GM18907 (cell line): ENCODE measurements around the gene SPTLC2.
"Not testable (repeated sequence)": the region's sequence is repeated elsewhere in the genome, so short reads cannot be mapped to it uniquely, and the experiment has no call there.

Experiments
- ATAC-seq: cut with Tn5 transposase; IDR thresholded peaks from one replicate; pipeline ENCODE4 v1.9.1; 2021; ENCODE audit warnings: mild to moderate bottlenecking, moderate library complexity; ENCODE audit not compliant: unreplicated experiment

SPTLC2 gene

GRCh38 chr14:77554816-77555599 is 61.4 kb downstream of the SPTLC2 start:
- ATAC-seq, result peak; percentile 31

- ATAC-seq, result peak; percentile 41
These were observed 62.2 kb downstream of the SPTLC2 start for GRCh38 chr14:77554207-77554606.

GRCh38 chr14:77549451-77549850 is 67.0 kb downstream of the SPTLC2 start:
- ATAC-seq, result no peak

DNA sequence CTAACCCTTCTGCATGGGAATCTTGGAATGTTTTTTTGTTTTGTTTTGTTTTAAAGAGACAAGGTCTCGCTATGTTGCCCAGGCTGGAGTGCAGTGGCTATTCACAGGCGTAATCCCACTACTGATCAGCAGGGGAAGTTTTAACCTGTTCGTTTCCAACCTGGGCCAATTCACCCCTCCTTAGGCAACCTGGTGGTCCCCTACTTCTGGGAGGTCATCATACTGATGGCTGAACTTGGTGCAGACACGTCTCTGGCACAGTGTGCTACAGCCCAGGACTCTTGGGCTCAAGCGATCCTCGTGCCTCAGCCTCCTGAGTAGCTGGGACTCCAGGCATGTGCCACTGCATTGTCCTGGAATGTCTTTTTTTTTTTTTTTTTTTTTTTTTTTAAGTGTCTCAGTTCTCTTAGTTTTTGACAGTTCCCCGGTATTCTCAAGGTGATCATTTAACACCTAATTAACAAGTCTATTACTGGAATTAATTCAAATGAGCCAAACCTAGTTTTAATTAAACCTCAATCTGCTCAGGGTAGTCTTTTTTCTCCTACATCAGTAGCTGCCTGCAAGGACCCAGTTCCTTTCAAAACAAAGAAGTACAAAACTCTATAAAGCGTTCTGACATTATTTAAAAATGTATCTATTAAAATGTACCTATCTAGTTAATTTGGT is 68.8 kb downstream of the SPTLC2 start:
- ATAC-seq, result no peak

GRCh38 chr14:77545171-77545570 is 71.3 kb downstream of the SPTLC2 start:
- ATAC-seq, result not testable (repeated sequence)

- no peak for ATAC-seq
These were observed 71.9 kb downstream of the SPTLC2 start for GRCh38 chr14:77544571-77544970.

- no peak for ATAC-seq
These were observed 72.7 kb downstream of the SPTLC2 start for GRCh38 chr14:77543637-77544334.

GRCh38 chr14:77543240-77543551 is 73.2 kb downstream of the SPTLC2 start:
- ATAC-seq, result no peak

DNA sequence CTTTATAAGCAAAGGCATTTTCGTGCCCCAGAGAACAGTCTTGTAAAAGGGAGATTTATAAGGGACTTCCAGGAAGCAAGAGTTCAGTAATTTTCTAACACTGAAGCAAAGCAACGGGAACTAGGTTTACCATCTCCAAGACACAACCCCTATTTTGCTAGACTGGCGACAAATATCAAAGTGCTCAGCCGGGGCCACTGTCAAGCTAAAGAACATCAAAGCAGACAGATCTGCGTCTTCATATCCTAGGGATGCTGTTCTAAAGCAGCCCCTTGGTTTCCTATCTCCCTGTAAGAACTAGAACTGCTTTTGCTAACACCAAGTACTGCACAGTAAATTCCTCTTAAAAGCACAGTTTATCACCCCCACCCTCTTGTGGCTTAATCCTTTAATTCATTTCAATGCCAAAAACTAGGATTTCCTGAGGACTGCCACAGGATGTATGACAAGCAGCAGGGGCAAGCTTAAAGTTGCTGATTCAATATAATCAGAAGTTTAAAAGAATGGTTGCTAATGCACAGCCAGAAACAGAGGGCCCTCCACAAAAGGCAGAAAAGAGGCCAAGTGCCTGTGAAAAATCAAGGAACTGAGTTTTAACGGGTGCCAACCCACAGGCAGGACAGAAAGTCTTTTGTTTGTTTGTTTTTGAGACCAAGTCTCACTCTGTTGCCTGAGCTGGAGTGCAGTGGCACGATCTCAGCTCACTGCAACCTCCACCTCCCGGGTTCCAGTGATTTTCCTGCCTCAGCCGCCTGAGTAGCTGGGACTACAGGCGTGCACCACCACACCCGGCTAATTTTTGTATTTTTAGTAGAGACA is 73.8 kb downstream of the SPTLC2 start:
- ATAC-seq, result no peak

GRCh38 chr14:77541905-77542304 is 74.5 kb downstream of the SPTLC2 start:
- ATAC-seq, result peak; percentile 75

- ATAC-seq, result not testable (repeated sequence)
These were observed 79.5 kb downstream of the SPTLC2 start for GRCh38 chr14:77536951-77537350.

DNA sequence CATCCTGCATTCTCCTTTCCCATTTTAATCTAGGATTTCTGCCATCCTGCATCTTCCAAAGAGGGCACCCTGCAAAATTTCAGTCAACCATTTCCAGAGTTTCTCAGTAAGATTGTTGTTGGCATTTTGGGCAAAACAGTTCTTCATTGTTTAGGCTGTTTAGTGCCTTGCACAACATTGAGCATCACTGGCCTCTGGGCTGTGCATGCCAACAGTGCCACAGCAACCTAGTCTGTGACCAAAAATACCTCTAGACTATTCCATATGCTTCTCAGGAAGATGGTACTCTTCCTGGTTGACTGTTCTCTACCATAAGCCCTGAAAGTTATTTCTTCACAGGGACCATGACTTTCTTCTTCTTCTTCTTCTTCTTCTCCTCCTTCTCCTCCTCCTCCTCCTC is 85.4 kb downstream of the SPTLC2 start:
- no peak for ATAC-seq

- no peak for ATAC-seq
These were observed 86.5 kb downstream of the SPTLC2 start for GRCh38 chr14:77529963-77530362.

- ATAC-seq, result no peak
These were observed 87.2 kb downstream of the SPTLC2 start for GRCh38 chr14:77529213-77529612.

GRCh38 chr14:77528701-77529100 is 87.7 kb downstream of the SPTLC2 start:
- ATAC-seq, result not testable (repeated sequence)

DNA sequence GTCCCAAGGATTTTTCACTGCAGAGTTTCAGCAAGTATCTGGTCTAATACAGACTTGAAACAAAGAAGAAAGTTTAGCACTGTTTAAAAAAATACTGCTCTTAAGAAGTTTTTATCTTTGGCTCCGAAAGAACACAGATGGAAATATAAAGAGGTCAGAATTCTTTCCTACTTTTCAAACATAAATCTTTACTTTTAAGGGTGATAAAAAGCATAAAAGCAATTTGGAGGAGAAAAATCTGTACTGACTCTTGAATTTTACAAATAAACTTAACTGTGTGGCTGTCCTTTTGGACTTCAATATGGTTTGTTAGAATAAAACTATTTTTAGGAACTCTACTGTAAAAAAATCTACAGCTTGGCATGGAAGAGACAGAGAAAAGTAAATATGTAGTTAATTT is 90.2 kb downstream of the SPTLC2 start:
- no peak for ATAC-seq

DNA sequence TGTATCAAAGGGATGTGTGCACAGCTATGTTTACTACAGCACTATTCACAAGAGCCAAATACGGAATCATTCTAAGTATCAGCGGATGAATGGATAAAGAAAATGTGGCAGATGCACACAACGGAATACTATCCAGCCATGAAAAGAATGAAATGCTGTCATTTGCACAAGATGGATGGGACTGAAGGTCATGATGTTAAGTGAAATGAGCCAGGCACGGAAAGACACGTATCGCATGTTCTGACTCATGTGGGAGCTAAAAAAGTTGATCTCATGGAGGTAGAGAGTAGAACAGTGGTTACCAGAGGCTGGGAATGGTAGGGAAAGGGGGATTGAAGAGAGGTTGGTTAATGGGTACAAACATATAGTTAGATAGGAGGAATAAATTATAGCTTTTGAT is 91.9 kb downstream of the SPTLC2 start:
- no peak for ATAC-seq

DNA sequence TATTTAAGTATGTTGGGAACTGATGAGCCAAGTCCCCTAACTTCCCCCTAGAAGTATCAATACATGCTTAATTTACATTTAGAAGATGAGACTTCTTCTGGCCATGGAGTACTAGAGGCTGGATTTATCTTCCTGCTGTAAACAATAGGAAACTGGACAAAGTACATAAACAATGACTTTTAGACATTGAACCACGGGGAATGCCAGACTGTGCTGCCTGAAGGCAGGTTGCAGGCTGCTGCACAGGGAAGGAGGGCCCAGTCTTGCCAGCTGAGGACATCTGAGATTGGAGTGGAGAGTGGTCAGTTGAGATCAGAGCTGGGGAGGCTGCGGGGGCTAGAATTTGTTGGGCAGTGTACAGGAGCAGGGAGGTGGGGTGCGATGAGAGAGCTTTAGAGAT is 93.3 kb downstream of the SPTLC2 start:
- no peak for ATAC-seq

DNA sequence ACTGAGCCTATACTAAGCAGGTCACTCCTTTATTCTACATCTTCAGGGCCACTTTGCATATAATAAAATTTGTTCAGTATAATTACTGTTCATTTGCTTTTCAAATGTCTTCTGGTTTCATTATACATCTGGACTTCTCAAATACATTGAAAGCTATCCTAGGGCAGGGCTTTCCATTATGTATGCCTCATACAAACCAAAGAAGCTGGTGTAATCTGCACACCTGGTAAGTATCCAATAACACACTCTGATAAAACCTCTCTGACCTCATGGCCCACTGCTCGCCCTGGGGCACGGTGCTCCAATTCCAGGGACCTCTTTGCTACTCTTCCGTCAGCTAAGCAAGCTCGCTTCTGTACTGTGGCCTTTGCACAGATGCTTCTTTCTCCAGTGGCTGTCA is 95.9 kb downstream of the SPTLC2 start:
- no peak for ATAC-seq

DNA sequence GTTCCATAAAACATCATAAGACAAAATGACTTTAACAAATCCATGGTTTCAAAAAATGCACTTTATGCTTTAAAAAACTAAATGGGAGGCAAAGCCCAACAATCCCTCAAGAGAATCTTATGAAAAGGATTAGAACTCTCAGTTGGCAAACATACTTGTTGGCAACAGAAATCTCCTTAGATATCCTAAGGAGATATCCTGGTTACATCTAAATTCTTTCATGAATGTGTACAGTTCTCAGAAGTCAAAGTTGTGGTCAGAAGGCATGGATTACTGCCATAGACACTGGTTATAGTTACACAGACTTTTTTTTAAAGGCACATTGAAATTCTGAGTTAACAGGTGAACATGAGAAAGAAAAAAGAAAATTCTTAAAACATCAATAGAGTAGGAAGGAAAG is 100.3 kb downstream of the SPTLC2 start:
- no peak for ATAC-seq

GRCh38 chr14:77511486-77512162 is 104.8 kb downstream of the SPTLC2 start:
- no peak for ATAC-seq
